ENCODE results near the gene ZNF441. TPM values are rescaled to one million over a fixed set of nuclear protein-coding genes. Genes with fewer than 3 reads are reported as not detected.
"Not testable (repeated sequence)": the region's sequence is repeated elsewhere in the genome, so short reads cannot be mapped to it uniquely, and the experiment has no call there.

ZNF441 gene
- total RNA-seq, 8 experiments from 2014 or later = 3.8 to 80.3 (median 21.5) TPM

DNA sequence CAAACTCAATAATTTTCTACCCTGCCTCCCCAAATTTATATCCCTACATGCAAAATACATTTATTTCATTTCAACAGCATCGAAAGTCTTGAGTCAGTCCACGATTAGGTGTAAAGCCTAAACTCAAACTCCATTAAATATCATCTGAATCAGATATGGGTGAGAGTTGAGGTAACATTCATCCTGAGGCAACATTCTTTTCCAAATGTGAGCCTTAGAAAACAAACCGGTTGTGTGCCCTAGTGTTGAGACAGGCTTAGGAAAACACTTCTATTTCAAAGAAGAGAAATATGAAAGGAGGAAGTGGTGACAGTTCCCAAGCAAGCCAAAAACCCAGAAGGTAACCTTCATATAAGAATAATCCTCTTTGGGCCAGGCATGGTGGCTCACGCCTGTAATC, 12.1 kb upstream of the ZNF441 start:
- Histone ChIP-seq H3K4me3 (no peak overlapping the region), H3K4me1 (replicated peaks in 1 of 2) (no peaks in the 10 kb centered on the region), H3K27ac (no peak overlapping the region)
- no peak for ATAC-seq (replicated peaks in 6 of 8)
- WGBS, 10 experiments = 0 to 58% (median 50%) methylated on average over 2 to 3 of the region's 4 CpGs; no CpG with 5 or more reads in 1 of the 10 experiments
- in situ Hi-C loops (cut with MboI; ENCODE audit: low pct_unique_long_range_greater_than_20kb in 2 of 9, low sequenced_read_pairs in 9 of 9, unreplicated experiment in 9 of 9) = no loop called here

DNA sequence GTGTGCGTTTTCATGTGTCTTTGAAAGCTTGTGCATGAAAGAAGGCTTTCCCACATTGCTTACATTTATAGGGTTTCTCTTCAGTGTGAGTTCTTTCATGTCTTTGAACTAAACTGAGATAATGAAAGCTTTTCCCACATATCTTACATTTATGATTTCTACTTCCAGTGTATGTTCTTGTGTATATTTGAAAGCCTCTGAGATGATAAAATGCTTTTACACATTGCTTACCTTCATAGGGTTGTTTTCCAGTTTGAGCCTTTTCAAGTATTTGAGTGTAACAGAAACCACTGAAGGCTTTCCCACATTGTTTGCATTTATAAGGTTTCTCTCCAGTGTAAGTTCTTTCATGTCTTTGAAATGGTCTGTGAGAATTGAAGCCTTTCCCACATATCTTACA, 9.8 kb upstream of the ZNF441 start:
- Histone ChIP-seq H3K27ac (no peak overlapping the region), H3K4me3 (no peak overlapping the region), H3K4me1 (replicated peaks in 1 of 2) (no peaks in the 10 kb centered on the region)
- ATAC-seq (replicated peaks in 6 of 8) = no peak
- 0 to 100% (median 67%) methylated on average over 1 of the region's 1 CpG; no CpG with 5 or more reads in 1 of the 10 experiments for WGBS, 10 experiments
- in situ Hi-C loops (cut with MboI; ENCODE audit: low pct_unique_long_range_greater_than_20kb in 2 of 9, low sequenced_read_pairs in 9 of 9, unreplicated experiment in 9 of 9) = no loop called here

DNA sequence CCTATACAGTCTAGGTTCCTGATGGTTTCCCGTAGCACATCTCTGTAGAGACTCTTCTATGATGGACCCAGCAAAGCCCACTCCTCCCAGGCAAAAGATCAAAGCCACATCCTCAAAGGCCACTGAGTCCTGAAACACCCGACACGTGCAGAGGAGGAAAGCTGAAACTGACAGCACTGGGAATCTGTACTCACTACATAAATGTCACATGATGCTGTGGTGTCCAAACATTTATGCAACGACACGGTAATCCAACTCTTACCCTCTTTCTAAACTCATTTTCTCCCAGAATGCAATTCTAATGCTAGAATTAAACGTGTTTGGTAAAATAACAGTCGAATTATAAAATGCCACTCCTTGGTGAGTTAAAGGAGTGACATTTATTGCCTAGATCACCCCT, 7.0 kb upstream of the ZNF441 start:
- no peak for ATAC-seq (replicated peaks in 6 of 8)
- Histone ChIP-seq H3K27ac (no peak overlapping the region), H3K4me1 (replicated peaks in 1 of 2) (no peaks in the 10 kb centered on the region), H3K4me3 (no peak overlapping the region)
- WGBS, 10 experiments = 11 to 100% (median 67%) methylated on average over 1 to 5 of the region's 7 CpGs; no CpG with 5 or more reads in 2 of the 10 experiments
- in situ Hi-C loops (cut with MboI; ENCODE audit: low pct_unique_long_range_greater_than_20kb in 2 of 9, low sequenced_read_pairs in 9 of 9, unreplicated experiment in 9 of 9) = no loop called here

DNA sequence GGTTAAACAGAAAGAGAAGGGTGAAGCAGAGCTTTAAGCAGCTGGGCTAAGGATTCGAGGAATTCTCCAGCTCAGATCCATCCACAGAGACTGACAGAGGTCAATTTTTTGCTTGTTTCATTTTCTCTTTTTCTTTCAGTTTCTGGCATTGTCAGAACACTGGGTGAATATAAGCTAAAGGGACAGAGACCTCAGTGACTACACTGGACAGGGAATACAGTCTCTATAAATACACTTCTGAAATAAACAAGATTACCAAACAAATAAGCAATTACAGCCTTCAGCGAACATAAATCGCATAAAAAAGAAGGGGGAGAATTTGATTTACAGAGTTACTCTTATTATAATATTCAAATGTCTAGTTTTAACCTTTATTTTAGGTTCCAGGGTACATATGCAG, 3.7 kb upstream of the ZNF441 start:
- 28 to 91% (median 62%) methylated on average over 1 to 3 of the region's 3 CpGs for WGBS, 10 experiments
- Histone ChIP-seq H3K27ac (no peak overlapping the region), H3K4me3 (no peak overlapping the region), H3K4me1 (replicated peaks in 1 of 2) (peaks cover 0 to 3% of the 10 kb centered on the region in 2 donors)
- ATAC-seq (replicated peaks in 6 of 8) = no peak
- in situ Hi-C loops (cut with MboI; ENCODE audit: low pct_unique_long_range_greater_than_20kb in 2 of 9, low sequenced_read_pairs in 9 of 9, unreplicated experiment in 9 of 9) = no loop called here

DNA sequence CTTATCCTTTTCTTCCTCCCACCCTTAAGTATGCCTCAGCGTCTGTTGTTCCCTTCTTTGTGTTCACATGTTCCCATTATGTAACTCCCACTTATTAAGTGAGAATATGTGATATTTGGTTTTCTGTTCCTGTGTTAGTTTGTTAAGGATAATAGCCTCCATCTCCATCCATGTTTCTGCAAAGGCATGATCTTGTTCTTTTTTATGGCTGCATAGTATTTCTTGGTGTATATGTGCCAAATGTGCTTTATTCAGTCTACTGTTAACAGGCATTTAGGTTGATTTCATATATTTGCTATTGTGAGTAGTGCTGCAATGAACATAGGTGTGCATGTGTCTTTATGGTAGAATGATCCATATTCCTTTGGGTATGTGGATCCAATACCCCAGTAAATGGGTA, 3.2 kb upstream of the ZNF441 start:
- ATAC-seq (replicated peaks in 6 of 8) = no peak
- 0 to 91% (median 82%) methylated on average over 1 of the region's 1 CpG; no CpG with 5 or more reads in 1 of the 10 experiments for WGBS, 10 experiments
- no peak overlapping the region for H3K27ac ChIP-seq
- H3K4me1 ChIP-seq (replicated peaks in 1 of 2) = peaks cover 3 to 6% of the 10 kb centered on the region in 2 donors
- H3K4me3 ChIP-seq = no peak overlapping the region
- in situ Hi-C loops (cut with MboI; ENCODE audit: low pct_unique_long_range_greater_than_20kb in 2 of 9, low sequenced_read_pairs in 9 of 9, unreplicated experiment in 9 of 9) = no loop called here

DNA sequence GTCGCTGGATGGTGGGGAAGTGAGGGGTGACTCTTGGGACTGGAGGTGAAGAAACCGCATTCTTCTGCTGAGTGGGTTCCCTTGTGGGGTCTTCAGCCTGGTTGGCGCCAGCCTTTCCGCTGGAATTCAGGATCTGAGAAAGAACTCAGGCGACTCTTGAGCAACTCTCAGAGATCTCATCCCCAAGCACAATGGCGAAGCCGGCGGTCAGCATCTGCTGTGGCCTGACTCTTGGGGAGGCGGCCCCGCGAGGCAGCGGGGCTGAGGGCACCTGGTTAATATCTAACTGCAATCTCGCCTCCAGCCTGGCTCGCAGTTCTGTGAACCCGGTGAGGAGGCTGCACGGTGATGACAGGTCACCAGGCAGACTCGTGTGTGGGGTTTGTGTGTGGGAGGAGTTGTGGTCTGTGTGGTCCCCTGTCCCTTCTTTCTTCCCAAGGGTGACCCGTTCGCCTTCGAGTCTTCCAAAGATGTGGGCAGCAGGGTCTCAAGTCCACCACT, 883 bp downstream of the ZNF441 start:
- H3K4me3 ChIP-seq = peak overlapping the region; percentile 50 to 96 (median 55)
- peak in 6 of 8 experiments; percentile 0 to 6 (median 2) for ATAC-seq (replicated peaks in 6 of 8)
- WGBS, 10 experiments = 0 to 4% methylated on average over 3 of the region's 20 CpGs; no CpG with 5 or more reads in 8 of the 10 experiments
- in situ Hi-C loops (cut with MboI; ENCODE audit: low pct_unique_long_range_greater_than_20kb in 2 of 9, low sequenced_read_pairs in 9 of 9, unreplicated experiment in 9 of 9) = no loop called here
- H3K27ac ChIP-seq = peak overlapping the region; percentile 81 to 97
- peaks cover 8 to 10% of the 10 kb centered on the region in 2 donors for H3K4me1 ChIP-seq (replicated peaks in 1 of 2)

DNA sequence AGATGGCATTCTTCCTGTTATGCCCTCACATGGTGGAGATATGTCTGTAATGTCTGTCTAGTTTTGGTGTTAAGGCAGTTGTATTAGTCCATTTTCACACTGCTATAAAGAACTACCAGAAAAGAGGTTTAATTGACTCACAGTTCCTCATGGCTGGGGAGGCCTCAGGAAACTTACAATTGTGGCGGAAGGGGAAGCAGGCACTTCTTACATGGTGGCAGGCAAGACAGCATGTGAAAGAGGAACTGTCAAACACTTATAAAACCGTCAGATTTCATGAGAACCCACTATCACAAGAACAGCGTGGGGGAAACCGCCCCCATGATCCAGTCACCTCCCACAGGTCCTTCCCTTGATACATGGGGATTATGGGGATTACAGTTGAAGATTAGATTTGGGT, 3.2 kb downstream of the ZNF441 start:
- WGBS, 10 experiments = 49 to 100% (median 91%) methylated on average over 1 to 4 of the region's 4 CpGs; no CpG with 5 or more reads in 2 of the 10 experiments
- Histone ChIP-seq H3K4me3 (no peak overlapping the region), H3K27ac (no peak overlapping the region), H3K4me1 (replicated peaks in 1 of 2) (peaks cover 8 to 10% of the 10 kb centered on the region in 2 donors)
- ATAC-seq (replicated peaks in 6 of 8) = no peak
- in situ Hi-C loops (cut with MboI; ENCODE audit: low pct_unique_long_range_greater_than_20kb in 2 of 9, low sequenced_read_pairs in 9 of 9, unreplicated experiment in 9 of 9) = no loop called here

DNA sequence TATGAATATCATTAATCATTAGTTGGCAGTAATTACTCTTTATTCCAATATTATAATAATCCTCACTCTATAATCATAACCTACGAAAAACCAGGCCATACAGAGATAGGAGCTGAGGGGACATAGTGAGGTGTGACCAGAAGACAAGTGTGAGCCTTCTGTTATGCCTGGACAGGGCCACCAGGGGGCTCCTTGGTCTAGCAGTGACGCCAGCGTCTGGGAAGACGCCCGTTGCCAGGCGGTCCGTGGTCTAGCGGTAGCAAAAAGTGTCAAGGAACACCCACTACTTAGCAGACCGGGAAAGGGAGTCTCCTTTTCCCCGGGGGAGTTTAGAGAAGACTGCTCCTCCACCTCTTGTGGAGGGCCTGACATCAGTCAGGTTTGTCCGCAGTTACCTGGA, 4.7 kb downstream of the ZNF441 start:
- H3K4me1 ChIP-seq (replicated peaks in 1 of 2); ATAC-seq (replicated peaks in 6 of 8); in situ Hi-C loops (cut with MboI; ENCODE audit: low pct_unique_long_range_greater_than_20kb in 2 of 9, low sequenced_read_pairs in 9 of 9, unreplicated experiment in 9 of 9); H3K4me3 ChIP-seq; H3K27ac ChIP-seq: not testable (repeated sequence)
- WGBS, 10 experiments = 52 to 83% (median 82%) methylated on average over 1 to 8 of the region's 11 CpGs; no CpG with 5 or more reads in 7 of the 10 experiments

DNA sequence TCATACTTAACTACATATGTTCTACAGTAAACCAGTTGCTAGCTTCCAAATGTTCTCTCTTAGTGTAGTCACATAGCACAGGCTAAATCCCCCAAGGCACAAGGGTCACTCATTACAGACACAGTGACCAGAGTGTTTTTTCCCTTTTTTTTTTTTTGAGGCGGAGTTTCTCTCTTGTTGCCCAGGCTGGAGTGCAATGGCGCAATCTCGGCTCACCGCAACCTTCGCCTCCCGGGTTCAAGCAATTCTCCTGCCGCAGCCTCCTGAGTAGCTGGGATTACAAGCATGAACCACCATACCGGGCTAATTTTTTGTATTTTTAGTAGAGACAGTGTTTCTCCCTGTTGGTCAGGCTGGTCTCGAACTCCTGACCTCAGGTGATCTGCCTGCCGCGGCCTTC, 9.9 kb downstream of the ZNF441 start:
- H3K4me3 ChIP-seq; H3K27ac ChIP-seq; in situ Hi-C loops (cut with MboI; ENCODE audit: low pct_unique_long_range_greater_than_20kb in 2 of 9, low sequenced_read_pairs in 9 of 9, unreplicated experiment in 9 of 9); ATAC-seq (replicated peaks in 6 of 8); H3K4me1 ChIP-seq (replicated peaks in 1 of 2): not testable (repeated sequence)
- 93 to 100% (median 98%) methylated on average over 2 to 9 of the region's 11 CpGs; no CpG with 5 or more reads in 2 of the 10 experiments for WGBS, 10 experiments

DNA sequence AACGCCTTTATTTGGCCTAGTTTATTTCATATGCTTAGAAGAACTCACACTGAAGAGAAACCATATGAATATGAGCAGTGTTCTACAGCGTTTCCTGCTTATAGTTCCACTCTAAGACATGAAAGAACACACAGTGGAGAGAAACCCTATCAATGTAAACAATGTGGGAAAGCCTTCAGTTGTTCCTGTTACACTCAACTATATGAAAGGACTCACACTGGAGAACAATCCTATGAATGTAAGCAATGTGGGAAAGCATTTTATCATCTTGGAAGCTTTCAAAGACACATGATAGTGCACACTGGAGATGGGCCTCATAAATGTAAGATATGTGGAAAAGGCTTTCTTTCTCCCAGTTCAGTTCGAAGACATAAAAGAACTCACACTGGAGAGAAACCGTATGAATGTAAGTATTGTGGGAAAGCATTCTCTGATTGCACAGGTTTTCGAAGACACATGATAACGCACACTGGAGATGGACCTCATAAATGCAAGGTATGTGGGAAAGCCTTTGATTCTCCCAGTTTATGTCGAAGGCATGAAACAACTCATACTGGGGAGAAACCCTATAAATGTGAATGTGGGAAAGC, 13.7 kb downstream of the ZNF441 start:
- 82 to 100% (median 93%) methylated on average over 1 to 7 of the region's 7 CpGs; no CpG with 5 or more reads in 1 of the 10 experiments for WGBS, 10 experiments

DNA sequence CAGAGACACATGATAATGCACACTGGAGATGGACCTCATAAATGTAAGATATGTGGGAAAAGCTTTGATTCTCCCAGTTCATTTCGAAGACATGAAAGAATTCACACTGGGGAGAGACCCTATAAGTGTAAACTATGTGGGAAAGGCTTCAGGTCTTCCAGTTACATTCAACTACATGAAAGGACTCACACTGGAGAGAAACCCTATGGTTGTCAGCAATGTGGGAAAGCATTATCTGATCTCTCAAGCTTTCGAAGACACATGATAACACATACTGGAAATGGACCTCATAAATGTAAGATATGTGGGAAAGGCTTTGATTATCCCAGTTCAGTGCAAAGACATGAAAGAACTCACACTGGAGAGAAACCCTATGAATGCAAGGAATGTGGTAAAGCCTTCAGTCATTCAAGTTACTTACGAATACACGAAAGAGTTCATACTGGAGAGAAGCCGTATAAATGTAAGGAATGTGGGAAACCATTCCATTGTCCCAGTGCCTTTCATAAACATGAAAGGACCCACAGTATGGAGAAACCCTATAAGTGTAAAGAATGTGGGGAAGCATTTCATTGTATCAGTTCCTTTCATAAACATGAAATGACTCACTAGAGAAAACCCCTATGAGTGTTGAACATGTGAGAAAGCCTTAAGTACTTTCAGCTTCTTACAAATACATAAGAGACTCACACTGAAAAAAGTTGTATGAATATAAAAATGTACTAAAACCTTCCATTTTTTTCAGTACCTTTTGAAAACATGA, 14.7 kb downstream of the ZNF441 start:
- no peak overlapping the region for H3K4me3 ChIP-seq
- H3K4me1 ChIP-seq (replicated peaks in 1 of 2) = no peaks in the 10 kb centered on the region
- no peak for ATAC-seq (replicated peaks in 6 of 8)
- in situ Hi-C loops (cut with MboI; ENCODE audit: low pct_unique_long_range_greater_than_20kb in 2 of 9, low sequenced_read_pairs in 9 of 9, unreplicated experiment in 9 of 9) = no loop called here
- 67 to 100% (median 92%) methylated on average over 2 to 5 of the region's 5 CpGs for WGBS, 10 experiments
- no peak overlapping the region for H3K27ac ChIP-seq

More for the DNA sequence above, 13.7 kb downstream of the ZNF441 start:
- no peak overlapping the region for H3K4me3 ChIP-seq
- no peaks in the 10 kb centered on the region for H3K4me1 ChIP-seq (replicated peaks in 1 of 2)
- in situ Hi-C loops (cut with MboI; ENCODE audit: low pct_unique_long_range_greater_than_20kb in 2 of 9, low sequenced_read_pairs in 9 of 9, unreplicated experiment in 9 of 9) = no loop called here
- H3K27ac ChIP-seq = no peak overlapping the region
- ATAC-seq (replicated peaks in 6 of 8) = no peak

DNA sequence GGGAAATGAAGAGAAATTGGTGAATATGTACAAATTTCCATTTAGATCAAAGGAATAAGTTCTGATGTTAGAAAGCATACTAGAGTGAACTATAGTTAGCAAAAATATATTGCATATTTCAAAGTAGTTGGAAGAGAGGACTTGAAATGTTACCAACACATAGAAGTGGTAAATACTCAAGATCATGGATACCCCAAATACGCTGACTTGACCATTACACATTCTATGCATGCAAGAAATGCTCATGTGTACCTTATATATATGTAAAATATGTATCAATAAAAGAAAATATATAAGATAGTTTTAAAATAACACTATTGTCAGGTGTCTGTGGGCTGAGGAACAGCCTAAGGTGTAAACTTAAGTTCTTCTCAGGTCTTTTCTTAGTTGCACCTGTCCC, 17.0 kb downstream of the ZNF441 start:
- WGBS, 10 experiments = 78 to 100% (median 100%) methylated on average over 1 of the region's 1 CpG; no CpG with 5 or more reads in 2 of the 10 experiments
- no peaks in the 10 kb centered on the region for H3K4me1 ChIP-seq (replicated peaks in 1 of 2)
- in situ Hi-C loops (cut with MboI; ENCODE audit: low pct_unique_long_range_greater_than_20kb in 2 of 9, low sequenced_read_pairs in 9 of 9, unreplicated experiment in 9 of 9) = no loop called here
- no peak for ATAC-seq (replicated peaks in 6 of 8)
- no peak overlapping the region for H3K27ac ChIP-seq
- H3K4me3 ChIP-seq = no peak overlapping the region

DNA sequence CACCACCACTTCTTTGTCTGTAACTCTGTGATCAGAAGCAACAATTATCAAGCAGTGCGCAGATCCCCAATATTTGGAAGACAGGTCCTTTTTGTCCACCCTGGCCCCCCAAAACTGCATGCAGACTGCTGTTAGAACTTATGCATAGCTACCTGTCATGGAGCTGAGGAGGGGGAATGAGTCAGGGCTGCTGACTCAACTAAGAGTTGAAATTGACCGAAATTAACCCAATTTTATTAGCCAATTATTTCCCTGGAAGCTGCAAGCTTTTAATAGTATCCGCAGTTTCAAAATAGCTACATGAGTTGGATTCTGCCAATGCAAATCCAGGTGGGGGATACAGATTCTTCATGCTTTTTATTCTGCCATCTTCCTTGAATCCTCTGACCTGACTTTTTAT, 17.6 kb downstream of the ZNF441 start:
- 75 to 100% (median 94%) methylated on average over 1 to 3 of the region's 3 CpGs; no CpG with 5 or more reads in 1 of the 10 experiments for WGBS, 10 experiments
- ATAC-seq (replicated peaks in 6 of 8) = no peak
- Histone ChIP-seq H3K27ac (no peak overlapping the region), H3K4me3 (no peak overlapping the region), H3K4me1 (replicated peaks in 1 of 2) (no peaks in the 10 kb centered on the region)
- in situ Hi-C loops (cut with MboI; ENCODE audit: low pct_unique_long_range_greater_than_20kb in 2 of 9, low sequenced_read_pairs in 9 of 9, unreplicated experiment in 9 of 9) = no loop called here
